HepG2 (cell line): ENCODE measurements around the gene FAM222A. TPM values are rescaled to one million over a fixed set of nuclear protein-coding genes. Genes with fewer than 3 reads are reported as not detected.

ENCODE experiments used
- EHMT2 ChIP-seq: fragments of 200-600 bp; sonication (generic); IDR thresholded peaks from 2 replicates; pipeline ENCODE4 v1.7.0; 2017; ENCODE audit warnings: antibody characterized with exemption, low read depth, low read length, borderline replicate concordance
- MED1 ChIP-seq: sonication (generic); formaldehyde crosslinking; IDR thresholded peaks from 2 replicates; pipeline ENCODE4 v1.4.0; 2020; ENCODE audit warnings: missing genetic modification reagents
- NR3C1 ChIP-seq: sonication (generic); formaldehyde crosslinking; IDR thresholded peaks from 2 replicates; pipeline ENCODE4 v1.4.0; 2020; ENCODE audit warnings: missing genetic modification reagents
- PHF20 ChIP-seq: sonication (generic); formaldehyde crosslinking; IDR thresholded peaks from 2 replicates; pipeline ENCODE4 v1.5.0; 2020; ENCODE audit warnings: mild to moderate bottlenecking, missing genetic modification reagents
- PRDM10 ChIP-seq: sonication (generic); formaldehyde crosslinking; IDR thresholded peaks from 2 replicates; pipeline ENCODE4 v1.4.0; 2020; ENCODE audit warnings: low read depth, missing genetic modification reagents
- RARA ChIP-seq: IDR thresholded peaks from 2 replicates; pipeline ENCODE4 v1.6.1; 2016; ENCODE audit warnings: missing genetic modification reagents, missing compliant biosample characterization
- RFX3 ChIP-seq: IDR thresholded peaks from 2 replicates; pipeline ENCODE4 v1.6.1; 2016; ENCODE audit warnings: missing biosample characterization, missing genetic modification reagents
- WIZ ChIP-seq: sonication (generic); formaldehyde crosslinking; IDR thresholded peaks from 2 replicates; pipeline ENCODE4 v1.5.1; 2020; ENCODE audit warnings: mild to moderate bottlenecking, missing genetic modification reagents
- YEATS2 ChIP-seq: sonication (generic); formaldehyde crosslinking; IDR thresholded peaks from 2 replicates; pipeline ENCODE4 v1.4.0; 2020; ENCODE audit warnings: missing genetic modification reagents, borderline replicate concordance
- ZBTB21 ChIP-seq: sonication (generic); formaldehyde crosslinking; IDR thresholded peaks from 2 replicates; pipeline ENCODE4 v1.4.0; 2020; ENCODE audit warnings: missing genetic modification reagents
- ZFP1 ChIP-seq: IDR thresholded peaks from 2 replicates; pipeline ENCODE4 v1.6.1; 2016
- ZHX1 ChIP-seq: sonication (generic); formaldehyde crosslinking; IDR thresholded peaks from 2 replicates; pipeline ENCODE4 v1.8.1; 2022; ENCODE audit warnings: low read depth, mild to moderate bottlenecking, missing genetic modification reagents
- ZNF138 ChIP-seq: sonication (generic); formaldehyde crosslinking; IDR thresholded peaks from 2 replicates; pipeline ENCODE4 v1.5.0; 2020; ENCODE audit warnings: mild to moderate bottlenecking, low read depth, missing genetic modification reagents
- ZNF18 ChIP-seq: sonication (generic); formaldehyde crosslinking; IDR thresholded peaks from 2 replicates; pipeline ENCODE4 v1.8.0; 2022; ENCODE audit warnings: mild to moderate bottlenecking, missing genetic modification reagents; ENCODE audit not compliant: insufficient replicate concordance
- ZNF503 ChIP-seq: sonication (generic); formaldehyde crosslinking; IDR thresholded peaks from 2 replicates; pipeline ENCODE4 v1.4.0; 2020; ENCODE audit warnings: missing genetic modification reagents
- ZNF709 ChIP-seq: sonication (generic); formaldehyde crosslinking; IDR thresholded peaks from 2 replicates; pipeline ENCODE4 v1.5.0; 2020; ENCODE audit warnings: mild to moderate bottlenecking, missing genetic modification reagents
- ZSCAN21 ChIP-seq: sonication (generic); formaldehyde crosslinking; IDR thresholded peaks from 2 replicates; pipeline ENCODE4 v1.8.0; 2022; ENCODE audit warnings: mild to moderate bottlenecking, missing genetic modification reagents, moderate library complexity, borderline replicate concordance
- polyA plus RNA-seq, 8 experiments: library from polyadenylated mRNA; depleted of rRNA in 3 of 8; stranded (reverse) in 7 of 8; unstranded in 1 of 8; fragments of >200 nt; fragmentation: Illumina TruSeq in 4 of 8; extraction: Trizol in 4 of 8; gene quantifications; 2 replicates each; pipeline versions ENCODE4 v1.2.1 to v1.2.3, GENCODE V29; 2011 to 2016; ENCODE audit warnings: low read depth in 4 of 8, missing spikeins in 1 of 8, mixed read lengths in 1 of 8; ENCODE audit not compliant: insufficient read depth in 1 of 8
- total RNA-seq, 5 experiments: library from RNA; depleted of rRNA; stranded (reverse); fragments of >200 nt; fragmentation: Illumina TruSeq; extraction: Trizol; gene quantifications; 2 replicates each; pipeline ENCODE4 v1.2.3, GENCODE V29; 2016; ENCODE audit warnings: low read depth in 1 of 5

The FAM222A gene
- total and polyA plus RNA-seq, 2 of the 13 experiments (the other 11 are each of a cell fraction or from before 2014, with no cell fraction given) = 2.7 to 9.6 TPM

- no peak for TF ChIP-seq WIZ (CRISPR knock-in tag)
- TF ChIP-seq ZNF18 (CRISPR knock-in tag) = no peak
- TF ChIP-seq PHF20 (CRISPR knock-in tag) = no peak
- TF ChIP-seq ZFP1 = no peak
- no peak for TF ChIP-seq PRDM10 (CRISPR knock-in tag)
- TF ChIP-seq ZSCAN21 (CRISPR knock-in tag) = no peak
- TF ChIP-seq ZBTB21 = no peak
- TF ChIP-seq YEATS2 (CRISPR knock-in tag) = no peak
- no peak for TF ChIP-seq ZHX1 (CRISPR knock-in tag)
- peak; percentile 99 for TF ChIP-seq RARA (CRISPR knock-in tag)
- no peak for TF ChIP-seq NR3C1 (CRISPR knock-in tag)
- no peak for TF ChIP-seq RFX3
- TF ChIP-seq ZNF709 = no peak
- TF ChIP-seq ZNF138 (CRISPR knock-in tag) = no peak
- no peak for TF ChIP-seq ZNF503
- TF ChIP-seq EHMT2 = no peak
- TF ChIP-seq MED1 = 0 out of 2 replicates have a peak, but pooled peaks have one; percentile 22
Measured at GRCh38 chr12:109760031-109760929, 46.7 kb downstream of the FAM222A start (continued).
